ENCODE data around the gene PYGL. TPM values are rescaled to one million over a fixed set of nuclear protein-coding genes. Genes with fewer than 3 reads are reported as not detected.

PYGL gene
- 63.0 and 63.5 TPM in 2 replicates for total RNA-seq (ENCODE audit: low replicate concordance)

DNA sequence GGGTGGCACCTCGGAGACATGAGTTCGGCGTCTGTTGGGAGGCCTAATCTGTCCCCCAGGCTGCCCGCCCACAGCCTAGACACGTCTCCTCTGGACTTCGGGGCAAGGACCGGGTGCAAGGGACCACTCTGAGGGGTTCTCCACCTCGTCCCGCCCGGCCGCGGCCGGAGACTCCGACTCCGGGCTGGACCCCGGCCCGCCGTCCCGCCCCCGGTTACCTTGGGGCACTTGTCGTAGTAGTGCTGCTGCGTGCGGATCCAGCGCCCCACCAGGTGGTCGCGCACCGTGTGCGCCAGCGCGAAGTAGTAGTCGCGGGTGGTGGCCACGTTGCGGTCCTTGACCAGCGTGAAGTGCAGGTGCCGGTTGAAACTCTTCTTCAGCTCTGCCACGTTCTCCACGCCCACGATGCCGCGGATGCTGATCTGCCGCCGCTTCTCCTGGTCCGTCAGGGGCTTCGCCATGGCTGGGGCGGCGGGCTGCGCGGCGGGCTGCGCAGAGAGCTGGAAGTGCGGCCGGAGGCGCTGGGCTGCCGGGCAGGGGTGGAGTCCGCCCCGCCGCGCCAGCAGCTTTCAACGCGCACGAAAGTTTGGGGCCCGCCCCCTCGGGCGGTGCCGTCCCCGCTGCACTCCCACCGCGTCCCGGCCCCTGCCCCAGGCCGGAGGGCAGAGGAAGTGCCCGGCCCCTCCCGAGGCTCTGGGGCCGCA lies at the start of gene PYGL:
Gene PYGL (minus strand): TSS at position 541 of the 704 bp plus-strand sequence. CDS start 80 bp downstream, at position 461.
- Histone ChIP-seq H3K9ac (no peak within 1 kb of the TSS), H3K4me3 (peak within 1 kb of the TSS; percentile 69), H3K79me2 (ENCODE audit: low read depth) (peaks cover 3% of the 10 kb centered on the region), H3K9me3 (ENCODE audit: low read depth) (no peaks in the 10 kb centered on the region), H3K4me2 (peak within 1 kb of the TSS; percentile 87), H3F3A (ENCODE audit: low read depth) (peaks cover 25% of the 10 kb centered on the region), H3K36me3 (no peaks in the 10 kb centered on the region), H4K20me1 (ENCODE audit: low read depth) (no peaks in the 10 kb centered on the region), H3K27me3 (peaks cover 10% of the 10 kb centered on the region), H3K27ac (no peak within 1 kb of the TSS), H3K4me1 (no peaks in the 10 kb centered on the region), H2AFZ (replicated peaks) (peak within 1 kb of the TSS; percentile 96)
- peak; percentile 89 for DNase-seq (ENCODE audit: low spot score)
- Mint-ChIP-seq H3K36me3 (peaks cover 5% of the 10 kb centered on the region), H3K27ac (peak within 1 kb of the TSS; percentile 37), H3K4me1 (peaks cover 18% of the 10 kb centered on the region), H3K27me3 (ENCODE audit: insufficient read depth, low read depth) (peaks cover 5% of the 10 kb centered on the region), H3K9me3 (no peaks in the 10 kb centered on the region), H3K4me3 (peak within 1 kb of the TSS; percentile 92)
- TF ChIP-seq EZH2 (IDR thresholded peaks at IDR 0.05) (no peak), EZH2phosphoT487 (IDR thresholded peaks at IDR 0.05) (no peak)
- TF ChIP-seq, protein P1, sequence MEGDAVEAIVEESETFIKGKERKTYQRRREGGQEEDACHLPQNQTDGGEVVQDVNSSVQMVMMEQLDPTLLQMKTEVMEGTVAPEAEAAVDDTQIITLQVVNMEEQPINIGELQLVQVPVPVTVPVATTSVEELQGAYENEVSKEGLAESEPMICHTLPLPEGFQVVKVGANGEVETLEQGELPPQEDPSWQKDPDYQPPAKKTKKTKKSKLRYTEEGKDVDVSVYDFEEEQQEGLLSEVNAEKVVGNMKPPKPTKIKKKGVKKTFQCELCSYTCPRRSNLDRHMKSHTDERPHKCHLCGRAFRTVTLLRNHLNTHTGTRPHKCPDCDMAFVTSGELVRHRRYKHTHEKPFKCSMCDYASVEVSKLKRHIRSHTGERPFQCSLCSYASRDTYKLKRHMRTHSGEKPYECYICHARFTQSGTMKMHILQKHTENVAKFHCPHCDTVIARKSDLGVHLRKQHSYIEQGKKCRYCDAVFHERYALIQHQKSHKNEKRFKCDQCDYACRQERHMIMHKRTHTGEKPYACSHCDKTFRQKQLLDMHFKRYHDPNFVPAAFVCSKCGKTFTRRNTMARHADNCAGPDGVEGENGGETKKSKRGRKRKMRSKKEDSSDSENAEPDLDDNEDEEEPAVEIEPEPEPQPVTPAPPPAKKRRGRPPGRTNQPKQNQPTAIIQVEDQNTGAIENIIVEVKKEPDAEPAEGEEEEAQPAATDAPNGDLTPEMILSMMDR (IDR thresholded peaks at IDR 0.05) = no peak

DNA sequence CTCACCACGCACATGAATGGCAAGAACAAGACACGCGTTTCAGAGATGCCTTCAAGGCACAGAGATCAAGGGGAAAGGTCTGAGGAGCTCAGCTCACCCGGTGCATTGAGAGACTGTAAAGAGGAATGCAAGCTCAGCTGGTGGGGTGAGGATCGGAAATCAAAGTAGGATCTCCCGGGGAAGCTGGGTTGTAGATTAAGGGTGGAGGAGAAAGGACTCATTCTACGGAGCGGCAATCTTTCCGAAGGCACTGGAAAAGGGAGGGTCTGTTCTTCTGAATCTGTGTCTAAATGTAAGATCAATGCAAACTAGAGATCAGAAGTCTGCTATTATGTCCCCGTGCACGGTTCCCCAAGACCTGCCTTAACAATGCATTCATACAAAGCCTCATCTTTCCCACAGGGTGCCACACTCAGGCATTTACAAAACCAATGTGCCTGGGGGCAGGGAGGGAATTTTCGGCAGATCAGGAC lies 41.6 kb upstream of the PYGL start:
- no peaks in the 10 kb centered on the region for H3F3A ChIP-seq (ENCODE audit: low read depth)
- H3K9ac ChIP-seq = no peak overlapping the region
- H3K79me2 ChIP-seq (ENCODE audit: low read depth) = no peaks in the 10 kb centered on the region
- Mint-ChIP-seq H3K27me3 (ENCODE audit: insufficient read depth, low read depth) (no peaks in the 10 kb centered on the region), H3K36me3 (no peaks in the 10 kb centered on the region), H3K27ac (no peak overlapping the region), H3K9me3 (no peaks in the 10 kb centered on the region), H3K4me1 (peaks cover 15% of the 10 kb centered on the region), H3K4me3 (peak overlapping the region; percentile 11)
- H3K27ac ChIP-seq = no peak overlapping the region
- TF ChIP-seq, protein P1 (IDR thresholded peaks at IDR 0.05) = no peak
- no peak for TF ChIP-seq EZH2 (IDR thresholded peaks at IDR 0.05)
- no peak for TF ChIP-seq EZH2phosphoT487 (IDR thresholded peaks at IDR 0.05)
- DNase-seq (ENCODE audit: low spot score) = peak; percentile 19
- peak overlapping the region; percentile 70 for H2AFZ ChIP-seq (replicated peaks)
- peaks cover 18% of the 10 kb centered on the region for H3K4me1 ChIP-seq
- H4K20me1 ChIP-seq (ENCODE audit: low read depth) = no peaks in the 10 kb centered on the region
- H3K27me3 ChIP-seq = no peaks in the 10 kb centered on the region
- H3K4me3 ChIP-seq = no peak overlapping the region
- H3K4me2 ChIP-seq = peak overlapping the region; percentile 41
- no peaks in the 10 kb centered on the region for H3K9me3 ChIP-seq (ENCODE audit: low read depth)
- H3K36me3 ChIP-seq = no peaks in the 10 kb centered on the region

GRCh38 chr14:50985124-50985858 lies 41.0 kb upstream of the PYGL start:
- no peaks in the 10 kb centered on the region for H3K27me3 ChIP-seq
- H3K27ac Mint-ChIP-seq = no peak overlapping the region
- no peak overlapping the region for H3K27ac ChIP-seq
- H2AFZ ChIP-seq (replicated peaks) = peak overlapping the region; percentile 70
- DNase-seq (ENCODE audit: low spot score) = no peak
- H3K4me3 ChIP-seq = no peak overlapping the region
- no peak for TF ChIP-seq EZH2 (IDR thresholded peaks at IDR 0.05)
- TF ChIP-seq, protein P1 (IDR thresholded peaks at IDR 0.05) = no peak
- no peak for TF ChIP-seq EZH2phosphoT487 (IDR thresholded peaks at IDR 0.05)
- peak overlapping the region; percentile 41 for H3K4me2 ChIP-seq
- no peaks in the 10 kb centered on the region for H3F3A ChIP-seq (ENCODE audit: low read depth)
- H3K9me3 ChIP-seq (ENCODE audit: low read depth) = no peaks in the 10 kb centered on the region
- no peaks in the 10 kb centered on the region for H3K36me3 ChIP-seq
- H3K9ac ChIP-seq = no peak overlapping the region
- H3K79me2 ChIP-seq (ENCODE audit: low read depth) = no peaks in the 10 kb centered on the region
- H3K4me1 Mint-ChIP-seq = peaks cover 15% of the 10 kb centered on the region
- H4K20me1 ChIP-seq (ENCODE audit: low read depth) = no peaks in the 10 kb centered on the region
- no peak overlapping the region for H3K4me3 Mint-ChIP-seq
- no peaks in the 10 kb centered on the region for H3K36me3 Mint-ChIP-seq
- H3K4me1 ChIP-seq = peaks cover 18% of the 10 kb centered on the region
- H3K9me3 Mint-ChIP-seq = no peaks in the 10 kb centered on the region
- no peaks in the 10 kb centered on the region for H3K27me3 Mint-ChIP-seq (ENCODE audit: insufficient read depth, low read depth)

Data from neural progenitor cell (in vitro differentiated cells).